Trophoblast cell (in vitro differentiated cells and primary cell): Measurements from ENCODE around the gene CRP.

ENCODE experiments used
- DNase-seq, 2 donors: peaks; one replicate each; pipeline ENCODE4 v3.0.0-alpha.2; 2016
- H2AFZ ChIP-seq: 2 replicates; pipeline ENCODE4 v1.6.1; 2013; ENCODE audit warnings: low read length, moderate library complexity, mild to moderate bottlenecking; ENCODE audit not compliant: insufficient read depth, poor library complexity
- H2AK5ac ChIP-seq: 2 replicates; pipeline ENCODE4 v1.6.1; 2013; ENCODE audit warnings: mild to moderate bottlenecking, low read length
- H2BK120ac ChIP-seq: 2 replicates; pipeline ENCODE4 v1.6.1; 2013; ENCODE audit warnings: low read length, mild to moderate bottlenecking, moderate library complexity; ENCODE audit not compliant: insufficient read depth, poor library complexity
- H2BK12ac ChIP-seq: 2 replicates; pipeline ENCODE4 v1.6.1; 2013; ENCODE audit warnings: mild to moderate bottlenecking, low read length, moderate library complexity
- H2BK5ac ChIP-seq: 2 replicates; pipeline ENCODE4 v1.6.1; 2013; ENCODE audit warnings: low read length, low read depth, moderate library complexity, mild to moderate bottlenecking; ENCODE audit not compliant: poor library complexity
- H3K14ac ChIP-seq: 2 replicates; pipeline ENCODE4 v1.6.1; 2013; ENCODE audit warnings: mild to moderate bottlenecking, low read length
- H3K18ac ChIP-seq: 2 replicates; pipeline ENCODE4 v1.6.1; 2013; ENCODE audit warnings: mild to moderate bottlenecking, low read length
- H3K23ac ChIP-seq: 2 replicates; pipeline ENCODE4 v1.6.1; 2013; ENCODE audit warnings: low read length
- H3K27ac ChIP-seq: 2 replicates; pipeline ENCODE4 v1.5.1; 2013; ENCODE audit warnings: low read depth, mild to moderate bottlenecking, inconsistent platforms, low read length, moderate library complexity
- H3K27me3 ChIP-seq: 2 replicates; pipeline ENCODE4 v1.6.1; 2013; ENCODE audit warnings: inconsistent platforms, mild to moderate bottlenecking, low read length, moderate library complexity; ENCODE audit not compliant: insufficient read depth
- H3K36me3 ChIP-seq, 2 experiments: 1 replicate in 1 of 2; 2 replicates in 1 of 2; pipeline ENCODE4 v1.6.1; 2013; ENCODE audit warnings: low read length in 2 of 2, mild to moderate bottlenecking in 2 of 2, moderate library complexity in 1 of 2; ENCODE audit not compliant: insufficient read depth in 2 of 2, control insufficient read depth in 1 of 2
- H3K4ac ChIP-seq: 2 replicates; pipeline ENCODE4 v1.6.1; 2013; ENCODE audit warnings: low read depth, mild to moderate bottlenecking, low read length, moderate library complexity
- H3K4me1 ChIP-seq, 2 experiments: 1 replicate in 1 of 2; 2 replicates in 1 of 2; pipeline ENCODE4 v1.6.1; 2013; ENCODE audit warnings: low read length in 2 of 2, mild to moderate bottlenecking in 2 of 2, moderate library complexity in 1 of 2; ENCODE audit not compliant: insufficient read depth in 2 of 2, control insufficient read depth in 1 of 2
- H3K4me2 ChIP-seq: 2 replicates; pipeline ENCODE4 v1.6.1; 2013; ENCODE audit warnings: inconsistent platforms, mild to moderate bottlenecking, low read length, moderate library complexity
- H3K4me3 ChIP-seq: 2 replicates; pipeline ENCODE4 v1.5.1; 2013; ENCODE audit warnings: mild to moderate bottlenecking, low read depth, low read length, inconsistent platforms
- H3K79me1 ChIP-seq: one replicate; pipeline ENCODE4 v1.6.1; 2013; ENCODE audit warnings: low read length
- H3K79me2 ChIP-seq: 2 replicates; pipeline ENCODE4 v1.6.1; 2013; ENCODE audit warnings: low read length, mild to moderate bottlenecking; ENCODE audit not compliant: control insufficient read depth, insufficient read depth, poor library complexity
- H3K9ac ChIP-seq: 2 replicates; pipeline ENCODE4 v1.6.1; 2013; ENCODE audit warnings: mild to moderate bottlenecking, low read length
- H3K9me3 ChIP-seq: 2 replicates; pipeline ENCODE4 v1.6.1; 2013; ENCODE audit warnings: low read depth, mild to moderate bottlenecking, control low read depth, inconsistent platforms, low read length; ENCODE audit not compliant: insufficient read depth
- H4K12ac ChIP-seq: 2 replicates; pipeline ENCODE4 v1.6.1; 2013; ENCODE audit warnings: low read depth, mild to moderate bottlenecking, low read length, moderate library complexity
- H4K8ac ChIP-seq: 2 replicates; pipeline ENCODE4 v1.6.1; 2013; ENCODE audit warnings: low read depth, mild to moderate bottlenecking, low read length, moderate library complexity
- H4K91ac ChIP-seq: one replicate; pipeline ENCODE4 v1.6.1; 2013; ENCODE audit warnings: low read depth, mild to moderate bottlenecking, low read length, moderate library complexity
- WGBS: extraction: QIAGEN DNeasy Blood & Tissue Kit; methylation state at CpG from one replicate; pipeline ENCODE4 v1.1.7; 2013; ENCODE audit warnings: missing lambda C conversion rate; ENCODE audit not compliant: insufficient read length, insufficient coverage; ENCODE audit errors: extremely low coverage; 5-methylcytosine and 5-hydroxymethylcytosine counted together

Gene CRP

GRCh38 chr1:159712080-159712479, 2.3 kb downstream of the CRP start:
- Histone ChIP-seq H4K91ac (no peak overlapping the region), H3K79me2 (no peaks in the 10 kb centered on the region)

GRCh38 chr1:159707472-159708260, 6.7 kb downstream of the CRP start:
- Histone ChIP-seq H3K79me1 (peaks cover 10% of the 10 kb centered on the region), H3K4me2 (no peak overlapping the region), H4K91ac (no peak overlapping the region), H3K27ac (no peak overlapping the region), H4K8ac (no peak overlapping the region), H3K4ac (no peak overlapping the region), H2BK12ac (no peak overlapping the region), H3K79me2 (no peaks in the 10 kb centered on the region), H3K18ac (no peak overlapping the region), H4K12ac (no peak overlapping the region), H3K4me1 (peaks cover 10 to 12% of the 10 kb centered on the region in 2 experiments), H3K4me3 (no peak overlapping the region), H2AFZ (no peak overlapping the region), H2BK120ac (no peak overlapping the region), H3K9ac (no peak overlapping the region), H3K9me3 (no peaks in the 10 kb centered on the region), H2BK5ac (no peak overlapping the region), H3K27me3 (no peaks in the 10 kb centered on the region), H3K23ac (no peak overlapping the region), H2AK5ac (no peak overlapping the region), H3K14ac (no peak overlapping the region), H3K36me3 (no peaks in the 10 kb centered on the region)
- no CpG with 5 or more reads among the region's 6 CpGs for WGBS
- DNase-seq = peak in 1 of 2 donors; percentile 27

More at GRCh38 chr1:159712080-159712479, 2.3 kb downstream of the CRP start:
- H2BK12ac ChIP-seq = no peak overlapping the region
- no peak overlapping the region for H3K14ac ChIP-seq
- DNase-seq = no peak
- no peak overlapping the region for H3K18ac ChIP-seq
- H2AK5ac ChIP-seq = no peak overlapping the region
- H3K4ac ChIP-seq = no peak overlapping the region
- H4K12ac ChIP-seq = no peak overlapping the region
- H3K4me2 ChIP-seq = no peak overlapping the region
- no peak overlapping the region for H2BK120ac ChIP-seq
- no peaks in the 10 kb centered on the region for H3K27me3 ChIP-seq
- no peaks in the 10 kb centered on the region for H3K79me1 ChIP-seq
- no peak overlapping the region for H2AFZ ChIP-seq
- H3K36me3 ChIP-seq = no peaks in the 10 kb centered on the region
- H3K4me1 ChIP-seq = no peaks in the 10 kb centered on the region
- H2BK5ac ChIP-seq = no peak overlapping the region
- no peak overlapping the region for H4K8ac ChIP-seq
- no peak overlapping the region for H3K27ac ChIP-seq
- H3K9ac ChIP-seq = no peak overlapping the region
- no peak overlapping the region for H3K23ac ChIP-seq
- no peak overlapping the region for H3K4me3 ChIP-seq
- no CpG with 5 or more reads among the region's 1 CpG for WGBS
- peaks cover 3% of the 10 kb centered on the region for H3K9me3 ChIP-seq

- H3K4me3 ChIP-seq = no peak overlapping the region
- no peak overlapping the region for H2BK12ac ChIP-seq
- no peaks in the 10 kb centered on the region for H3K27me3 ChIP-seq
- H3K9me3 ChIP-seq = no peaks in the 10 kb centered on the region
- WGBS = no CpG with 5 or more reads among the region's 3 CpGs
- H3K27ac ChIP-seq = peak overlapping the region; percentile 40
- no peak overlapping the region for H3K14ac ChIP-seq
- no peak overlapping the region for H2BK120ac ChIP-seq
- no peaks in the 10 kb centered on the region for H3K79me2 ChIP-seq
- no peak overlapping the region for H3K18ac ChIP-seq
- H4K8ac ChIP-seq = no peak overlapping the region
- no peaks in the 10 kb centered on the region for H3K36me3 ChIP-seq
- H3K9ac ChIP-seq = no peak overlapping the region
- no peak overlapping the region for H4K12ac ChIP-seq
- no peak overlapping the region for H2BK5ac ChIP-seq
- no peak for DNase-seq
- no peak overlapping the region for H3K4me2 ChIP-seq
- no peak overlapping the region for H2AK5ac ChIP-seq
- H3K23ac ChIP-seq = no peak overlapping the region
- no peak overlapping the region for H3K4ac ChIP-seq
- no peak overlapping the region for H4K91ac ChIP-seq
- peaks cover 10 to 12% of the 10 kb centered on the region in 2 experiments for H3K4me1 ChIP-seq
- H2AFZ ChIP-seq = no peak overlapping the region
- H3K79me1 ChIP-seq = peaks cover 10% of the 10 kb centered on the region
Measured at GRCh38 chr1:159705904-159706256, 8.5 kb downstream of the CRP start.

GRCh38 chr1:159705251-159705903, 9.0 kb downstream of the CRP start:
- peak overlapping the region; percentile 61 for H2BK5ac ChIP-seq
- H3K27me3 ChIP-seq = no peaks in the 10 kb centered on the region
- H3K79me1 ChIP-seq = peaks cover 10% of the 10 kb centered on the region
- H3K18ac ChIP-seq = peak overlapping the region; percentile 61
- peak overlapping the region; percentile 67 for H3K27ac ChIP-seq
- peak overlapping the region; percentile 32 for H4K8ac ChIP-seq
- H2AK5ac ChIP-seq = no peak overlapping the region
- peaks cover 10 to 12% of the 10 kb centered on the region in 2 experiments for H3K4me1 ChIP-seq
- no peak overlapping the region for H3K9ac ChIP-seq
- no peaks in the 10 kb centered on the region for H3K79me2 ChIP-seq
- DNase-seq = peak in 1 of 2 donors; percentile 46
- no peak overlapping the region for H3K23ac ChIP-seq
- no peaks in the 10 kb centered on the region for H3K36me3 ChIP-seq
- H4K91ac ChIP-seq = peak overlapping the region; percentile 79
- H4K12ac ChIP-seq = no peak overlapping the region
- H3K4me2 ChIP-seq = no peak overlapping the region
- H2BK120ac ChIP-seq = peak overlapping the region; percentile 72
- no CpG with 5 or more reads among the region's 7 CpGs for WGBS
- H2AFZ ChIP-seq = no peak overlapping the region
- H2BK12ac ChIP-seq = no peak overlapping the region
- no peaks in the 10 kb centered on the region for H3K9me3 ChIP-seq
- no peak overlapping the region for H3K4me3 ChIP-seq
- H3K4ac ChIP-seq = no peak overlapping the region
- H3K14ac ChIP-seq = no peak overlapping the region
